SK-MEL-5 (cell line): ENCODE results near the gene CACNA1B. TPM values are rescaled to one million over a fixed set of nuclear protein-coding genes. Genes with fewer than 3 reads are reported as not detected.
"Not testable (repeated sequence)": the region's sequence is repeated elsewhere in the genome, so short reads cannot be mapped to it uniquely, and the experiment has no call there.

ENCODE experiments used
- DNase-seq: peaks from one replicate; pipeline ENCODE4 v3.0.0-alpha.2; 2016; ENCODE audit warnings: low read depth, low spot score
- in situ Hi-C: cut with HindIII; loops from 2 replicates; pipeline ENCODE4 v1.10.0; 2016; ENCODE audit warnings: low sequenced_read_pairs, high pct_unique_total_duplicates, low pct_unique_long_range_greater_than_20kb
- total RNA-seq: library from RNA; depleted of rRNA; stranded (reverse); fragments of >200 nt; shearing (Covaris generic); gene quantifications from 2 replicates; pipeline ENCODE4 v1.2.3, GENCODE V29; 2014

The CACNA1B gene
- total RNA-seq, 1 experiment from 2014 or later, result 0.11 TPM

- DNase-seq, result no peak
- in situ Hi-C loops, result no loop called here
Measured at GRCh38 chr9:138114501-138115245, 237.1 kb downstream of the CACNA1B start.

DNA sequence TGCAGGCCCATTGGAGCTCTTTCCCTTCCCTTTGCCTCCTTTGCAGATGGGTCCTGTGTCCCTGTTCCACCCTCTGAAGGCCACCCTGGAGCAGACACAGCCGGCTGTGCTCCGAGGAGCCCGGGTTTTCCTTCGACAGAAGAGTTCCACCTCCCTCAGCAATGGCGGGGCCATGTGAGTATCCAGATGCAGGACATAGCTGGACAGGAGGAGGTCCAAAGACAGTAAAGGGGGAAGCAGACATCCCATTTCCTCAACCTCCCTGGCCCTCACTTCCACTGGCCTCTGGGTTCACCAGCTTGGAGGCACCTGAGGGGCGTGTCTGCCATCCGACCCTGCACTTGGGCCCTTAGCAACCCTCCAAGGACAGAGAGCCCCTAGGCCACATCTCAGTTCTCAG is 237.9 kb downstream of the CACNA1B start:
- in situ Hi-C loops, result no loop called here
- DNase-seq, result no peak

DNA sequence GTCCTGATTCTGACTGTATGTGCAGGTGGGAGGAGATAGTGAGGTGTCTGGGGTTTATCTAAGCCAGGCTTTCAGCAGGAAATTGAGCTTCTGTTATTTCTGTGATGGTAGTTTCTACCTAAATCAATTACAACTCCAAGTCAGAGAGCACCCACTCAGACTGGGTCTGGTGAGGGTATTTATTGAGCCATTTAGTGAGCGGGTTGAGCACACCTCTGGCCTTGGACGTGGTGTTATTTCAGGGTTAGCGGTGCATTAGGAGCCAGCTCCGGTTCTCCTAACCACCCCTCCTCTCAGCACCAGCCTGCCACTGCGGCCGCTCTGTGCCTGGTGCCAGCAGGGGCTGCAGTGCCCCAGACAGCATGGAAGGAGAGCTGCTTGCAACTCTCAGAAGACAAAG is 238.9 kb downstream of the CACNA1B start:
- DNase-seq, result no peak
- in situ Hi-C loops, result no loop called here

DNA sequence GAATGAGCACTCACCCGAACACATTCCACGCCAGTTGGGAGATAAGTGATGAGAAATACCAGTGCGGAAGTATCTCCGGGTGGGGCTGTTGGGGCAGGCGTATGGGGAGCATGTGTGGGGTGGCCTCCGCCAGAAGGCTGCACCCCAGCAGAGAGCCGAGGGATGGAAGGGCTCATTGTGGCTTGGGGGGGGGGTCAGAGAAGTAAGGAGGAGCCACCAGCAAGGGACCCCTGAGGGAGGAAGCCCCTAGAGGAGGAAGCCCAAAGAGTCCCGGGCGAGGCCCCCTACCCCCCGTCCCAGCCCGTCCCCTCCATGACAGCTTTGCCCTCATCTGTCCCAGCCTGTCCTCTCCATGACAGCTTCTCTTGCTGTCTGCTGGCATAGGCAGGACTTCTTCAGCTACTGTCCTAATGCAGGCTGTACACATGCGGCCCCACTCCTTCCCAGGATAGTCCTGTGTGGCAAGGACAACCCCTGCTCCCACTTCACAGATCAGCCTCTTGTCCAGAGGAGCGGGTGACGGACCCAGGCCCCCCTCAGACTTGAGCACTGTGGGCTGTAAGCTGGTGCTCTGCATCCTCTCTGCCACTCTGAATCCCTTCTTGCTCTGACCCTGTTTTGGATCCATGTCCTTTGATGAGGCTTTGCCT is 239.6 kb downstream of the CACNA1B start:
- in situ Hi-C loops, result no loop called here
- no peak for DNase-seq

- DNase-seq, result no peak
- in situ Hi-C loops, result no loop called here
Measured at GRCh38 chr9:138117836-138118235, 240.3 kb downstream of the CACNA1B start.

GRCh38 chr9:138118601-138119071 is 241.1 kb downstream of the CACNA1B start:
- in situ Hi-C loops, result no loop called here
- no peak for DNase-seq

- in situ Hi-C loops, result no loop called here
- DNase-seq, result no peak
Measured at GRCh38 chr9:138119202-138120027, 241.8 kb downstream of the CACNA1B start.

DNA sequence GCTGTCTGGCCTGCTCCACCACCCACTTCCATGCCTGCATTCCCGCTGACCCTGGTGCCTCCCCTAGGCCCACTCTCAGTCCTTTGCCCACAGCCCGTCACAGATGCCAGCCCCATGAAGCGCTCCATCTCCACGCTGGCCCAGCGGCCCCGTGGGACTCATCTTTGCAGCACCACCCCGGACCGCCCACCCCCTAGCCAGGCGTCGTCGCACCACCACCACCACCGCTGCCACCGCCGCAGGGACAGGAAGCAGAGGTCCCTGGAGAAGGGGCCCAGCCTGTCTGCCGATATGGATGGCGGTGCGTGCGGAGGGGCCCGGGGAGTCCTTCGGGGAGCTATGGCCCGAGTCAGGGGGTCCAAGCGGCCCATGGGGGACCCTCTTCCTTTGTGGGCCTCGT is 242.5 kb downstream of the CACNA1B start:
- in situ Hi-C loops, result no loop called here

GRCh38 chr9:138120511-138121437 is 243.2 kb downstream of the CACNA1B start:
- DNase-seq, result no peak
- in situ Hi-C loops, result no loop called here

More for the DNA sequence above, 242.5 kb downstream of the CACNA1B start:
- no peak for DNase-seq

GRCh38 chr9:138121438-138122050 is 244.0 kb downstream of the CACNA1B start:
- in situ Hi-C loops, result no loop called here
- no peak for DNase-seq

DNA sequence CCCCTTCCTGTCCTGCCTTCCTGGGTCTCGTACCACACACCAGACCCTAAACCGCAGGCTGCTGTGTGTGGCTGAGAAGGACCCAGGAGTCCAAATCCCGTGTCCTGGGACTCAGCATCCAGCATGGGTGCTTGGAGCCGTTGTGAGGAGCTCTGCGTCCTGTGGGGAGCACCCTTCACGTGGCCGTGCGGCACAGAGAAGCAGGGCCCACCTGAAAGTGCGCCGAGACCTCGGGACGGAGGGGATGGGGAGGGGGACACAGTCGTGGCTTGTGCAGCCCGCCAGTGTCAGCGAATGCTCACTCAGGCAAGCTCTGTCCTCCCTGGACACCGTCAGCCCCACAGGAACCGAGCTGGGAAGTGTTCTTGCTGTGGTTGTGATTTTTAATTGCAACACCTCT is 244.6 kb downstream of the CACNA1B start:
- in situ Hi-C loops, result no loop called here
- DNase-seq, result no peak

DNA sequence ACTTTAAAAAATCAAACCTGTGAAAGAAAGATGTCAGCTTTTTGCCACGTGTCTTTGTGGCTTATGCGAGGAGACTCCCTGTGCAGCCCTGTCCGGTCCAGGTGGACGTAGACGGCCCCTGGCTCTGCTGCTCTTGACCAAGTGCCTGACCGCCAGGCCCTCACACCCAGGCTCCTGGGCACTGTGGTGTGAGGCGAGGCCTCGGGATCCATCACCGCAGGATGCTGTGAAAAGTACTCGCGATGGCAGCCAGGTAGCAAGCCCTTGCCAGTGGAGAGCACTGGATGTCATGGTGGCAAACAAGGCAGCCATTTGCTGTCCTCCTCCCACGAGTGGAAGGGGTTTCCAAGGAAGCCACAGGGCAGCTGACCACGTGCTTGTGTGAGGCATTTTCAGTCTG is 245.1 kb downstream of the CACNA1B start:
- no peak for DNase-seq

DNA sequence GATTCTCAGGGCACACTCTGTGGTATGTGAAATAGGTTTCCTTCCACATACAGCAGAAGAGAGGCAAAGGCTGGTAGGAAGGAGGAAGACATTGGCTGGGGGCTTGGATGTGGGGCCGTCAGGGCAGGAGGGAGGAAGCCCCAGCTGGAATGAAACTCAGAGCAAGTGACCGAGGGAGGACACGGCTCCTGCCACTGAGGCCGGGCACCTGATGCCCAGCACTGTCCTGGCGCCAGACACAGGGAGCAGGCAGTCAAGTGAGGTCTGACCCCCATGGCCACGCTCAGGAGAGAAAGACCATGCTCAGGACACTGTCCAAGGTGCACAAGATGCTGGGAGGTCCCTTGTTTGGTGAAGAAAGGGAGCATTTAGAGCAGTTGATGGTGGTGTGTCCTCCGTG is 245.5 kb downstream of the CACNA1B start:
- no peak for DNase-seq
- in situ Hi-C loops, result no loop called here

More for the DNA sequence above, 245.1 kb downstream of the CACNA1B start:
- in situ Hi-C loops, result no loop called here

GRCh38 chr9:138126090-138126857 is 248.7 kb downstream of the CACNA1B start:
- DNase-seq, in situ Hi-C loops: not testable (repeated sequence)

GRCh38 chr9:138126858-138127584 is 249.4 kb downstream of the CACNA1B start:
- DNase-seq, in situ Hi-C loops: not testable (repeated sequence)

- DNase-seq, in situ Hi-C loops: not testable (repeated sequence)
Measured at GRCh38 chr9:138128027-138128426, 250.4 kb downstream of the CACNA1B start.
